ENCODE measurements around the gene NCOA1. TPM values are rescaled to one million over a fixed set of nuclear protein-coding genes. Genes with fewer than 3 reads are reported as not detected.

NCOA1 gene
- polyA plus RNA-seq, 1 donor from 2014 or later = 23.0 TPM

DNA sequence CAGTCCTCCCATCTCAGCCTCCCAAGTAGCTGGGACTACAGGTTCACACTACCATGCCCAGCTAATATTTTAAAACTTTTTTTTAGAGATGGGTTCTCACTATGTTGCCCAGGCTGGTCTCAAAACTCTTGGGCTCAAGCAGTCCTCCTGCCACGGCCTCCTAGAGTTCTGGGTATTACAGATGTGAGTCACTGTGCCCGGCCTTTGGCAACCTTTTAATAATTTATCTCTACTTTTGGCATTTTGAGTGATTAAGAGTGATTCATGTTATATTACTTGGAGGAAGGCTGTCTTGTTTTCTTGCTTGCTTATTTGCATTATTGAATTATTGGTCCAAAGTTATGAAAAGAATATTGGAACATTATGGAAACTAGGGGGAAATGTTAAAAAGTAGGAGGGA, 24.3 kb downstream of the NCOA1 start:
- Histone ChIP-seq H4K20me1 (ENCODE audit: insufficient read depth) (no peaks in the 10 kb centered on the region), H3K27ac (ENCODE audit: low read length) (no peak overlapping the region), H3F3A (ENCODE audit: insufficient read depth, low read length, poor library complexity, severe bottlenecking) (no peaks in the 10 kb centered on the region), H3K4me2 (ENCODE audit: low read length) (no peak overlapping the region), H3K79me2 (replicated peaks; ENCODE audit: insufficient read depth, low read length) (peaks cover 73% of the 10 kb centered on the region), H3K27me3 (ENCODE audit: insufficient read depth, low read depth, low read length) (no peaks in the 10 kb centered on the region), H2AFZ (ENCODE audit: low read depth, low read length) (no peak overlapping the region), H3K4me3 (ENCODE audit: low read length) (no peak overlapping the region), H3K9ac (ENCODE audit: low read length) (no peak overlapping the region), H3K36me3 (ENCODE audit: insufficient read depth, low read length) (no peaks in the 10 kb centered on the region), H3K9me2 (ENCODE audit: insufficient read depth, low read length) (no peaks in the 10 kb centered on the region), H3K9me3 (ENCODE audit: low read length) (peaks cover 1% of the 10 kb centered on the region)
- TF ChIP-seq, protein P1, sequence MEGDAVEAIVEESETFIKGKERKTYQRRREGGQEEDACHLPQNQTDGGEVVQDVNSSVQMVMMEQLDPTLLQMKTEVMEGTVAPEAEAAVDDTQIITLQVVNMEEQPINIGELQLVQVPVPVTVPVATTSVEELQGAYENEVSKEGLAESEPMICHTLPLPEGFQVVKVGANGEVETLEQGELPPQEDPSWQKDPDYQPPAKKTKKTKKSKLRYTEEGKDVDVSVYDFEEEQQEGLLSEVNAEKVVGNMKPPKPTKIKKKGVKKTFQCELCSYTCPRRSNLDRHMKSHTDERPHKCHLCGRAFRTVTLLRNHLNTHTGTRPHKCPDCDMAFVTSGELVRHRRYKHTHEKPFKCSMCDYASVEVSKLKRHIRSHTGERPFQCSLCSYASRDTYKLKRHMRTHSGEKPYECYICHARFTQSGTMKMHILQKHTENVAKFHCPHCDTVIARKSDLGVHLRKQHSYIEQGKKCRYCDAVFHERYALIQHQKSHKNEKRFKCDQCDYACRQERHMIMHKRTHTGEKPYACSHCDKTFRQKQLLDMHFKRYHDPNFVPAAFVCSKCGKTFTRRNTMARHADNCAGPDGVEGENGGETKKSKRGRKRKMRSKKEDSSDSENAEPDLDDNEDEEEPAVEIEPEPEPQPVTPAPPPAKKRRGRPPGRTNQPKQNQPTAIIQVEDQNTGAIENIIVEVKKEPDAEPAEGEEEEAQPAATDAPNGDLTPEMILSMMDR (IDR thresholded peaks at IDR 0.05; ENCODE audit: poor library complexity, severe bottlenecking) = no peak
- TF ChIP-seq EP300 (conservative IDR thresholded peaks at IDR 0.05; ENCODE audit: poor library complexity, severe bottlenecking) (no peak), POLR2AphosphoS5 (IDR thresholded peaks at IDR 0.05) (no peak), TAF1 (IDR thresholded peaks at IDR 0.05; ENCODE audit: low read depth) (no peak), EZH2 (IDR thresholded peaks at IDR 0.05; ENCODE audit: borderline replicate concordance, insufficient read depth, low read length, poor library complexity, severe bottlenecking) (no peak), RAD21 (conservative IDR thresholded peaks at IDR 0.05) (no peak), MXI1 (conservative IDR thresholded peaks at IDR 0.05; ENCODE audit: poor library complexity, severe bottlenecking) (no peak)
- TF ChIP-seq, protein P2, sequence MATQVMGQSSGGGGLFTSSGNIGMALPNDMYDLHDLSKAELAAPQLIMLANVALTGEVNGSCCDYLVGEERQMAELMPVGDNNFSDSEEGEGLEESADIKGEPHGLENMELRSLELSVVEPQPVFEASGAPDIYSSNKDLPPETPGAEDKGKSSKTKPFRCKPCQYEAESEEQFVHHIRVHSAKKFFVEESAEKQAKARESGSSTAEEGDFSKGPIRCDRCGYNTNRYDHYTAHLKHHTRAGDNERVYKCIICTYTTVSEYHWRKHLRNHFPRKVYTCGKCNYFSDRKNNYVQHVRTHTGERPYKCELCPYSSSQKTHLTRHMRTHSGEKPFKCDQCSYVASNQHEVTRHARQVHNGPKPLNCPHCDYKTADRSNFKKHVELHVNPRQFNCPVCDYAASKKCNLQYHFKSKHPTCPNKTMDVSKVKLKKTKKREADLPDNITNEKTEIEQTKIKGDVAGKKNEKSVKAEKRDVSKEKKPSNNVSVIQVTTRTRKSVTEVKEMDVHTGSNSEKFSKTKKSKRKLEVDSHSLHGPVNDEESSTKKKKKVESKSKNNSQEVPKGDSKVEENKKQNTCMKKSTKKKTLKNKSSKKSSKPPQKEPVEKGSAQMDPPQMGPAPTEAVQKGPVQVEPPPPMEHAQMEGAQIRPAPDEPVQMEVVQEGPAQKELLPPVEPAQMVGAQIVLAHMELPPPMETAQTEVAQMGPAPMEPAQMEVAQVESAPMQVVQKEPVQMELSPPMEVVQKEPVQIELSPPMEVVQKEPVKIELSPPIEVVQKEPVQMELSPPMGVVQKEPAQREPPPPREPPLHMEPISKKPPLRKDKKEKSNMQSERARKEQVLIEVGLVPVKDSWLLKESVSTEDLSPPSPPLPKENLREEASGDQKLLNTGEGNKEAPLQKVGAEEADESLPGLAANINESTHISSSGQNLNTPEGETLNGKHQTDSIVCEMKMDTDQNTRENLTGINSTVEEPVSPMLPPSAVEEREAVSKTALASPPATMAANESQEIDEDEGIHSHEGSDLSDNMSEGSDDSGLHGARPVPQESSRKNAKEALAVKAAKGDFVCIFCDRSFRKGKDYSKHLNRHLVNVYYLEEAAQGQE (IDR thresholded peaks at IDR 0.05; ENCODE audit: borderline replicate concordance) = no peak

GRCh38 chr2:24515831-24516230, 24.8 kb downstream of the NCOA1 start:
- no peaks in the 10 kb centered on the region for H3K27me3 ChIP-seq (ENCODE audit: insufficient read depth, low read depth, low read length)
- no peak overlapping the region for H2AFZ ChIP-seq (ENCODE audit: low read depth, low read length)
- no peaks in the 10 kb centered on the region for H3K36me3 ChIP-seq (ENCODE audit: insufficient read depth, low read length)
- no peaks in the 10 kb centered on the region for H3F3A ChIP-seq (ENCODE audit: insufficient read depth, low read length, poor library complexity, severe bottlenecking)
- H3K9me2 ChIP-seq (ENCODE audit: insufficient read depth, low read length) = no peaks in the 10 kb centered on the region
- no peak overlapping the region for H3K4me3 ChIP-seq (ENCODE audit: low read length)
- no peak for TF ChIP-seq RAD21 (conservative IDR thresholded peaks at IDR 0.05)
- TF ChIP-seq EP300 (conservative IDR thresholded peaks at IDR 0.05; ENCODE audit: poor library complexity, severe bottlenecking) = no peak
- TF ChIP-seq TAF1 (IDR thresholded peaks at IDR 0.05; ENCODE audit: low read depth) = no peak
- no peak for TF ChIP-seq MXI1 (conservative IDR thresholded peaks at IDR 0.05; ENCODE audit: poor library complexity, severe bottlenecking)
- TF ChIP-seq, protein P1 (IDR thresholded peaks at IDR 0.05; ENCODE audit: poor library complexity, severe bottlenecking) = no peak
- no peak for TF ChIP-seq SMC3 (conservative IDR thresholded peaks at IDR 0.05; ENCODE audit: poor library complexity)
- H3K4me2 ChIP-seq (ENCODE audit: low read length) = no peak overlapping the region
- peaks cover 4% of the 10 kb centered on the region for H3K9me3 ChIP-seq (ENCODE audit: low read length)
- no peak overlapping the region for H3K9ac ChIP-seq (ENCODE audit: low read length)
- H3K27ac ChIP-seq (ENCODE audit: low read length) = no peak overlapping the region
- peaks cover 73% of the 10 kb centered on the region for H3K79me2 ChIP-seq (replicated peaks; ENCODE audit: insufficient read depth, low read length)
- H4K20me1 ChIP-seq (ENCODE audit: insufficient read depth) = no peaks in the 10 kb centered on the region
